Occipital lobe (tissue), 2 donors: ENCODE results near the gene NFASC. TPM values are rescaled to one million over a fixed set of nuclear protein-coding genes. Genes with fewer than 3 reads are reported as not detected.
A peak's percentile ranks its signal among the peaks of the same experiment; 100 is the strongest.

Experiments
- DNase-seq: peaks from one replicate; lab custom pipeline; 2025; lab: John Stamatoyannopoulos, UW
- total RNA-seq: library from RNA; depleted of rRNA; stranded (reverse); fragments of >200 nt; gene quantifications from one replicate; pipeline ENCODE4 v1.2.3, GENCODE V29; 2014

NFASC gene
- total RNA-seq, result 32.4 TPM

DNA sequence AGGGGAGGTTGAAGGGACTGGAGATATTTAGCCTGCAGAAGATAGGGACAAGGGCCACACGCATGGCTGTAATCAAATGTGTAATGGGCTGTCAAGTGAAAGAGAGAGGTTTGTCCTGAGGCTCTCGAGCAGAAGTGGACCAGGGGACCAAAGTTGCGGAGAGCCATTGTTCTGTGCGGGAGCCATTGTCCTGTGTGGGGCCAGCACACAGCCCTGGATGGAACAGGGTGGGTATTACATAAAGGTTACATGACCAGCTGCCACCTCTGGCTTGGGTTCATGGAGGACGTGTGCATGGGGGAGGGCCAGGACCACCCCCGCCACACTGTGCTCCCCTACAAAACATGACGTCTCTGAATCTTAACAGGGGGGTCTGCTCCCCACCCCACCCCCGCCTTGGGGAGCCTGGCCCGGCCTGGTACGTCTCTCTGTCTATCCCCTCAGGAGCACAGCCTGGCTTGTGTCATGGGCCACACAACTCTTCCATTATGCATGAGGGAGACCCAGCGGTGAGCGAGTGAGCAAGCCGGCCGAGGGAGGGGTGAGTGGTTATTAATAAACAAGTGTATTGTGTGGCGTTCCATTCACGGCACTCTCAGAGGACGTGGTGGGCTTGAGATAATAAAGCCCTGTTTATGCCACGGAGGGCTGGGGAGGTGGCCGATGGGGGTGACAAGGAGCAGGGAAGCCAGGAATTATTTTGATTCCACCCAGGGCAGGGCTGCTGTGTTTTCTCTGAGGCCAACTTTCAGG, at the start of gene NFASC:
Gene NFASC (plus strand): TSS at position 703 of the 753 bp plus-strand sequence. CDS start 73,454 bp downstream, outside the sequence.
- peak; percentile 74 for DNase-seq

DNA sequence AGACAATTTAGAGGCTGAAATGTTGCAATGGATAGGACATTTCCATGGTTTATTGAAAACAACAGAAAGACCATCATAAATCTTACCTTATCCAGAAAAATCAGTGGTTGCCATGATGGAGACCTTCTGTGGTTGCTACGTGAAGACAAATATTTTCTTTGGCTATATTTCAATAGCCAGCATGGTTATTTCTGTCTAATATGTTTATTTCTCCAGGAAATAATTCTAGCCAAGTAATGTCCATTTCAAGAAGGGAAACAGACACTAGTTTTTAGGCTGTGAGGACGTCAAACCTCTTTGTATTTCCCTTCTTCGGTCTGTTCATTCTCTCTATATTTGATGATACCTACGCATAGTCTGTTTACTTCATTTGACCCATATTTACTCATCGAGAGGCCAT, 49.2 kb upstream of the NFASC start:
- DNase-seq, result no peak

DNA sequence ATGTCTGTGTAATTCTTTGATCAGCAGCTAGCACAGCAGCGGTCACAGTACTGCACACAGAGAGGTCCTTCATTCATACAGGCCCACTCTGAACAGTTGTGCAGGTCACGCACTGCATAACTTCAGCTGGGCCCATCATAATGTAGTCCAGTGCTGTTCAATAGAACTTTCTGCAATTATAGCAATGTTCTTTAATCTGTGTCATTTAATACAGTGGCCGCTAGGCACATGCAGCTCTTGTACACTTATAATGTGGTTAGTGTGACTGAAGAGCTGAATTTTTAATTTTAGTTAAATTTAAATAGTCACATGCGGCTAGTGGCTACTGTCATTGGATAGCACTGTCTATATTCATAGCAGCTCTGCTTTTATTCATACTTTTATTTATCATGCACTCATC, 48.7 kb upstream of the NFASC start:
- no peak for DNase-seq

DNA sequence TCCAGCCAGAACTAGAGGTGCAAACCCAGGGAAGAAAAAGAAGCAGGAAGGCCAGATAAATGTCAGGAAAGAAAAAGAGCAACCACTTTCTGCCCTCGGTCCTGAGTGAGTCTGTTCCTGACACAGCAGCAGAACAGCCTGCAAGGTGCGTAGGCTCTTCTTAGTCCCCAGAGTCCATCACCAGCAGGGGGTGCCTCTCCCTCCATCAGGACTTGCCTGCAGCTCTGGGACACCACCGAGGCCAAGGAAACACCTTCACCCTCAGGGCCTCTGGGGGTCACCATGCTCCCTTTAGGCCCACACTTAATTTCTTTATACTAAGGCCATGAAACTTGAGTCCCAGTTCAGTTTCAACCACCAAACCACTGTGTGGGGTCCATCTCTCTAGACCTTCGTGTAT, 43.7 kb upstream of the NFASC start:
- DNase-seq, result no peak

DNA sequence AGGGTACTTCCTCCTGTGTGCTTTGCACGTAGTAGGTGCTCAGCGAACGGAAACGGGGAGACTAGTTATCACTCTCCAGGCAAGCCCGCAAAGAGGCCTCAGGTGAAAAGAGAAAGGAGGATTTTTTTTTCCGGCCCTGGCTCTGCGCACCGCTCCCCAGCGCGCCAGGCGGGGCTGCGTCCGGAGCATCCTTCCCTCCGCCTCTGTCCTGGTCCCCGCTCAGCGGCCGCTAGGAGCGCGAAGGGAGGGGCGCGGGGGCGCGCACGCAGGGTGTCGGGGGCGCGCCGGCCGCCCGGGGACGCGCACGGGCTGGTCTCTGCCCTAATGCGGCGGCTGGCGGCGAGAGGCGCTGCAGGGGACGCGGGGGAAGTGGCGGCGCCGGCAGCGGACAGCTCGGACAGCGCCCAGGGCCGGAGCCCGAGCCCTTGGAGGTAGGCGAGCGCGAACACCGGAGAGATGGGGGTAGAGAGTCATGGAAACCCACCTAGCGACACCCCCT, 42.3 kb upstream of the NFASC start:
- DNase-seq, result peak; percentile 85

DNA sequence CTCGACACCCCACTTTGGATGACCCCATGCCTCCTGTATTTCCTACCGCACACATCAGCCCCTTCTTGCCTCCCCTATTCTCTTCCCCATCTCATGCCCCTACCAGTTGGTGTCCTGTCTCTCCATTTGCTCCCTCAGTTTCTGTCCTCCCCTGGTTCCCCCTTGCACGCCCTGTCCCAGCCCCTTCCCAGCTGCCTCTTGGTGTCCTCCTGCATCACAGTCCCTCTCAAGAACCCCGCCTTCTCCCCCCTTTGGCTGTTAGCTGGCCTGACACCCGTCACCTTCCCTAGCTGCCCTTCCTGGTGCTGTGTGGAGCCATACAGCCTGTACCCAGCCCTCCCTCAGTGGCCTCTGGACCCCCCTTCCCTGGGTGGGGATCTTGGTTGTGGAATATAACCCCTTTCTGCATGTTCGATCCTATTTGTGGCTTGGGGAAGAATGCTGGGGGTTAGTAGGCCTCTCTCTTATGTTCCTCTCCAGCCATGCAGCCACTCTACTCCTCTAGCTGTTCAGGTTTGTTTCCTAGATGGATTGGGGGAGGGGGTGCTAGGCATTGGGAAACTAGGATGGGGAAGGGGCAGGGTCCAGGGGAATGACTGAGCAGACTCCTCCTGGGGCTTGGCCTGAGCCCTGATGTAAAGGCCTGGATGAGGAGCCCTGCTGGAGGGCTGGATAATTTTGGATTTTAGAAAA, 41.4 kb upstream of the NFASC start:
- DNase-seq, result no peak

DNA sequence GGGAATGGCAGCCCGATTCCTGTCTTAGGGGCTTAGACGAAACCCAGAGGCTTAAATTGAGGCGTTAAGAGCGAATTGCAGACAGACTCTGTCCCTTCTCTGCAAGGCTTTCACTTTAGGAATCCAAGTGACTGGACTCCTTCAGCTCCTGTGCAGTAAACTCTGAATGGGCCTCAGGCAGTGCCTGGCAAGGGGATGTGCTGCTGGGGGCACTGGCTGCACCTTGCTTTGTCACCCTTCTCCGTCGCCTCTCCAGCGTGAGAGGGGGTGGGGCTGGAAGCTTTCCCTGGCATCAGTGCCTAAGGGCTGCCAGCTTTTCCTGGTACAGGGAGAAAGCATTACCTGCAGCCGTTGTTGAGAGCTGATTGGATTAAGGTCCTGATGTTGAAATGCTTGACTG, 39.9 kb upstream of the NFASC start:
- DNase-seq, result no peak

DNA sequence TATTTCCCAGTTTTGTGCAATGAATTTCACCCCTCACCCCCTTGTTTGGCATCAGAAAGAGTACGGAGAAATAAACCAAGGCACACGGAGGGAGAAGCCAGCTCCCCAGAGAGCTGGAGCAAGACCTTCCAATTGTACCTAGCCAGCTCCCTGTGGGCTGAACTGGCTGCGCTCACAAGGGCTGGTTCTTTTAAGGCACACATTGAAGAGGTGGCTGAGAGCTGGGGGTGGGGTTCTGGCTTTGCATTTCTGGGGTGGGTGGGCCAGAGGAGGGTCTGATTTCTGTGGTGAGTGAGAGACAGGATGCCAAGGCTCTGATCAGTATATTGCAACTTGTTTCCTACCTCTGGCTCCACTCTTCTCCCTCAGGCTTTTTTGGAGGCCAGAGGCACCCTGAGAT, 39.5 kb upstream of the NFASC start:
- DNase-seq, result no peak

DNA sequence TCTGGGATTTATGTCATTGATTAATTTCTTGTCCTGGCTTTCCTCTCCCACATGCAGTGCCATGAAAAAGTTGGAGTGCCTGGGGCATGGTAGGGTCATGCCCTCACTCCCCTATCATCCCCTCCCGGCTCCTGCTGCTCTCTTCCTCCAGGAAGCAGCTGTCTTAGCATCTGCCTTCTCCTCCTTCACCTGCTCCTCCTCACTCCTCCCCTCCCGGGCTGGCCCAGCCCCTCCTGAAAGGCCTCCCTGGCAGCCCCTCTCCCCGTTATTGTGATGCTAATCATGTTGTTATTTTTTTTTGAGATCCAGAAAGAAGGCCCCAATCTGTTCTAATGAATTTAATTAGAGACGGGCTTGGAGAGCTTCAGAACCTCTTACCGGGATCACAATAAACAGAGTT, 36.3 kb upstream of the NFASC start:
- no peak for DNase-seq

DNA sequence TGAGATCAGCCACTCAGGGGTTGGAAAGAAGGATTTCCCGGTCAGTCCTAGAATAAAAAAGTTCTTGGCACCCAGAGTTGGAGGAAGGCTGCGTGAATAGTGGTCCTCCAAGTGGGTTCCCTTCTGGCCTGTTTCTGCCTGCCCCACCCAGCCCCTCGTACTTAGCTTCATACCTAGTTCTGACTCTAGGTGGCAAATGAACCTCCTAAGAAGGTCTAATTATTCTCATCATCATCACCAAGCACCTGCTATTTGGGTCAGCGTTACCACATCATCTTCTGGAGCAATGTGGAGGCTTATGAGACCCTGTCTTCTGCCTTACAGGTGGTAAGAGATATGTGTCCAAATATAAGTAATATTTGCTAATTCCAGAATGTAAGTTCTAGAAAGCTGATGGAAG, 35.9 kb upstream of the NFASC start:
- DNase-seq, result no peak

DNA sequence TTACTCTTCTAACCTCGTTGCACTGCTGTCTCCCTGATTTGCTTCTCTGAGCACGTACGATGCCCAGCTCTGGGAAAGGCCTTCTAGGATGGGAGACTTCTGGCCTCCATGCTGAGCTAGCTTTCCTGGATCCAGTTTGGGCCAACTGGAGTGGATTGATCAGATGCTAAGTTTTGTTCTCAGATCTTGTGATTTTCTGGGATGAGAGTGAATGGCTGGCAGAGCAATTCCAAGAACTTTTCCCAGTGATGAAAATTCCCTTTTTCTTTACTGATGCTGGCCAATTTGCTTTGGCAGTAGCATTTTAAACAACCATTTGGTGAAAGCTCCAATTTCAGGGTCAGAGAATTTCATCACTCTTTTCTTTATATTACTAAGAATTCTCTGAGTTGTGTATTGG, 34.9 kb upstream of the NFASC start:
- DNase-seq, result no peak

DNA sequence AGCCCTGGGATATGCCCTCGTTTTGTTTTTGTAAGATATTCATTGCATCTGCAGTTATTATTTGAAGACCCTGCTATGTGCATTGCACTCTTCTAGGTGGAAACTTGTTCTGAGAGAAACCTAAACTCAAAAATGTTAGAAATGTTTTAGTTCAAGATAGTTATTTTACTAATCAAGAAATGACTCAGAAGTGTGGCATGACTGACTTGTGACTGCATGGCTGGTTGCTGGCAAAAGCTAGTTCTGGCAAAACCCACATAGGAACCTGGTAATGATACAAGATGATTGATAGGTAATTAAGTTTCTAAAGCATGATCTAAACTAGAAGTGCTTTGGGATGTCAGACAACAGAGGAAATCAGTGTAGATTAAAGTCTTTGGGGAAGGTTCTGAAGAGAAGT, 33.8 kb upstream of the NFASC start:
- DNase-seq, result no peak

DNA sequence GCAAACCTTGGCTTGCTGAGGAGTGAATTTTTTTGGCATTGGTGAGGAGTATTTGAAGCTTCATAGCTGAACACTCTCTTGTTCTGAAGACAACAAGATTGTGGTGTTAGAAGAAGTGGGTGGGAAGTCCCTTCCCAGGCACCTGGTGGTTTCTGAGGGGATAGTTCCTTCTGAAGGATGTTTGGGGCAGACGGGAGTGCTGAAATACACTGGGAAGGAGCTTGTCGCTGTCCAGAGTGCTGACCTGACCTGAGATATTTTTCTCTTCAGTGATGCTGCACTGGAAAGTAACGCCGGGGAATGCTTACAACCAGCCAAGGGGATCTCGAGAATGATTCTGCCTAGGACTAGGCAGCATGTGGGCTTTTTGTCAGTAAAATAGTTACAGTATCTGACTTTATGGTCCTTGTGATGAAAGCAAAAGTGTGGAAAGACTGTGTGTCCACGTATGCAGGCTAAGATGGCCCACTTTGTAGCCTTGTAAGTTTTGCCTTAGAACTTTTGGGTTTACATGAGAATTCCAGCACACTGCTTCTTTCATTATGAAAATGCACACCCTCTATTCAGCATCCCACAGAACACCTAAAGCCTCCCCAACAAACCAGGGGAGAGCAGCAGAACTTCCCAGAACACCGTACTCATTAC, 33.1 kb upstream of the NFASC start:
- no peak for DNase-seq

DNA sequence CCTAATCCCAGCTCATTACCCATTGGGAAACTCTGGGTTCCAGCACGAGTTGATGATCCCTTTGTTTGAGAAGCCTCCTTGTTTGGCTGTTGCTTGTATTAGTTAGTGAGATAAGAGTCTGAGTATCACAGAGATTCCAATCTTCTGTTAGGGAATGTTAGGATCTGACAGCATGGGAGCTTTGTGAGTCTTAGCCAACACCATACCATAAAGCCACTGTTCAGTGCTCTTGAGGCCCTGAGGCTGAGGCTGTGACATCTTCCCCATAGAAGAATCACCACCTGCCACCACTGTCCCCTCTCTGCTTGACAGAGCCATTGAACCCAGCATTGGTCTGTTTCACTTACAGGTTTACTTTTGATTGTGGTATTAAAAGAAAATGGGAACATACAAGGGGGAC, 29.3 kb upstream of the NFASC start:
- DNase-seq, result no peak

DNA sequence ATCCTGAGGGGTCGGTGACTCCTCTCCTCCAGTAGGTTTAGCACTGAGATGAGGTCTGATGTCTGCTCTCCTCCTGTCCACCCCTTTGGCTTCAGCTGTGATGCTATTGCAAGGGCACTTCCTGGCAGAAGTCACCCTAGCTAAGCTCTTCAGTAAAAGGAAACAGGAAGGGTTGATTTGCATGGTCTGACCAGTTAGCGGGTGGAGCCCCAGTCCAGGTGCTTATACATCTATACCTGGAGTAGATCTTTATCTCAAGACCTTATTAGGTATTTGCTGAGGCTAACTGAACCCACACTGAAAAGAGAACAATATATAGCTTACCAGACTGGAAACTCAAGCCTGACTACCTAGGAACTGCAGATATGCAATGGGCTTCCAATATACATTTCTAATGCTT, 28.9 kb upstream of the NFASC start:
- DNase-seq, result no peak

DNA sequence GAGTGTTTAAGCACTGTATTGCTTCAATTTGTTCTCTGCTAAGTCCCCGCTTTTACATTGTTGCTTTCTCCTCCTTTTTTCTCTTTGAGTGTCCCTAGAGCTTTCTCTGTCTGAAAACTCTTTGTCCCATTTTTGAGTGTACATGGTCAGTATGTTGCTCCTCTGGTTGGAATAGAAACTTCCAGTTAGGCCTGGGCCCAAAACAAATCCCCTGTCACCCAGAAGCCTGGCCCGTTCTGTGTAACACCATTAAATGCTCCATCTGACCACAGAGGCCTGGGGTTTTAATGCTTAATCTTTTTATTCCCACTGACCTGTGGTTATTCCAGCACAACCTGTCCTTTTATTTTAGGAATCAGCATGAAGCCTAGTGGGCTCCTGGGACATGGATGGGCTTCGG, 28.3 kb upstream of the NFASC start:
- no peak for DNase-seq

DNA sequence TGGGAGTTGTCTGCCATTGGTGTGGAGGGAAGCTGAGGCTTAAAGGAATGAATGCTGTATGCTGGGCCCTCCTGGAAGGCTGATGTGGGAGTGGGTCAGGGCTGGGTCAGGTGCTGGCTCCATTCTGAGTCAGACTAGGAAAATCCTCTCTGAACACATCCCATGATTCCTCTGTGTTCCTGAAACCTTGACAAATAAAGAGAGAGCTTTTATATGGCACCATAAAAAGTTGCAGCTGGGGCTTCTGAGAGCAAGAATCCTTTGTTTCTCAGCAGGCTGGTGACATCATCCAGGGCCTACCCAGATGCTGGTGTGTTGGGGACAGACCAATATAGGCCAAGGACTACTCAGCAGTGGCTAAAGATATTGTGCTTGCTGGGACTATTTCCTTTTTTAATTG, 27.8 kb upstream of the NFASC start:
- DNase-seq, result peak; percentile 35

DNA sequence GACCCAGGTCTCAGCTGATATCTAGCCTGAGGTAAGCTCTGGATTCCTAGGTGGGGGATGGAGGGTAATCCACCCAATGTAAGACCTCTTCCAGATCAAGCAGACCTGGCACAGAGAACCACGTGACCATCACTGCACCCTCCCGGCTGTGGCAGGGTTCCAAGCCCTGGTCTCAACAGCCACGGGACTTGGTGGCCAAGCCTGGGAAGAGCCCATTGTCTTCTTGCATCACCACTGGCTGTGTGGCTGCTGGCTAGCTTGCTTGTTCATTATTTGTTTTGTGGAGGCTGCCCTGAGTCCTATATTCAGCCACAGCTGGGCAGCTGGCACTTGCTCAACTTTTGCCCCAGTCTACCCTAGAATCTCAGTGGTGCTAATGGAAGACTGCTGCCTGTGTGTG, 24.1 kb upstream of the NFASC start:
- DNase-seq, result peak; percentile 78

DNA sequence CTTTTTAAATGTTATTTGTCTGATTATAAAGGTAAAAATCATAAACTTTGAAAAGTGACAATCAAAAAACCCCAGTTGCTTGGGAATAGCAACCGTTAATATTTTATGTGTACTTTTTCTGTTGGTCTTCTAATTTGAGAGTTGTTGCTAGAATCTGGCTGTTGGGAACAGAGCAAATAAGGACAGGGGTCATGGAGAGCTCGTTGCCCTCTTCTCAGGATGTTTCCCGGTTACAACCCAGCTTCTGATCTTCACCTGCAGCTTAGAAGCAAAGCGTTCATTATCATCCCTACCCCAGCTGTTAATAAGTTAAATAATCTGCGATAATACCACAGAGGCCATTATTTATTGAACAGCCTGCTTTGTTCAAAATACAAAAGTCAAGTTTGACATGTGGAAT, 22.1 kb upstream of the NFASC start:
- no peak for DNase-seq

DNA sequence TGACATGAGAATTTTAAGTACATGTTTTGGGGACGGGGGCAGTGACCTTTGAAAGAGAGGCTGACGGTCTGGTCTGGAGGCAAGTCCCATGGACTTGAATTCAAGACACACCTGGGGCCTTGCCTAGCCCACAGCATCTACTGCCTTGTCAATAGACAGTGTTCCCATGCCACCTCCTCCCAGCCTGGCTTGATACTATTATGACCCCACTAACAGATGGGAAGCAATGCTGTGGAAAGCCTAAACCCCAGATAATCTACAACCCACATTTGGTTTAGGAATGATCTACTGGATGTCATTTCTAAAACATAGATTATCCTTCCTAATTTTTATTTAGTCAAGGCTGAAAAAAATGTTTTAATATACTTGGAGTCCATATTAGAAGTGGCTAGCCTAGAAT, 17.8 kb upstream of the NFASC start:
- DNase-seq, result no peak

DNA sequence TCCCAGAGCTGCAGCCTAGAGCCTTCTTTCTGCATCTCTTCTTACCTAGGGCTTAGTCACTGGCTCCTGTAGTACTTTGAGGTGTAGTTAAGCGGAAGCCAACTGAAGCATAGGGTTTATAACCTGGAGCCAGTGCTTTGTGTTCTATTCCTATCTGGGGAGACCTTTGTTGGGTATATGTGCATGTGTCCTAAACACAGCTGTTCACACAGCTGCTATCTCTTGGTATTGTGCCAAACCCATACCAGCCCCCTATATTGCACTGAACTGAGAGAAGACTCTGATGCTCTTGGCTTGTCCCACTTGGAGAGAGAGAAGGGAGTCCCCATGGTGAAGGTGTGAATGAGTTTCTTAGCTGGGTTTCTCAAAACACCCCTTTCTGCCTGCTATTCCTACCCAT, 17.2 kb upstream of the NFASC start:
- no peak for DNase-seq

DNA sequence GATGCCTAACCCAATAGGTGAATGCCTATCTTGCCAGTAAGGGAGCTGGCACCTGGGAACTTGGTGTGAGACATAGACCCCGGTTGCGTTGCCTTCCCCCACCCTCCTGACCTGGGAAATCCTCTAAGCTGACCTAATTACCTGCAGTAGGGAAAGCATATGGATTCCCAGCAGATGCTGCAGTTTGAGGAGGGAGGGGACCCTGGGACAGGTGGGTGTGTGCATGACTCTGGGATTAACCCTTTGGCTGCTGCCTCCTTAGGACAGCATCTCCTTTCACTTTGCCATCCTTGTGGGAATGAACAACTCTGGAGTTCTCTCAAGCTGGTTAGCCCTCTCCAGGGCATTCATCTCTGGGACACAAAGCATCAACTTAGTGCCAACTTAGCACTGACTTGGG, 16.4 kb upstream of the NFASC start:
- no peak for DNase-seq

DNA sequence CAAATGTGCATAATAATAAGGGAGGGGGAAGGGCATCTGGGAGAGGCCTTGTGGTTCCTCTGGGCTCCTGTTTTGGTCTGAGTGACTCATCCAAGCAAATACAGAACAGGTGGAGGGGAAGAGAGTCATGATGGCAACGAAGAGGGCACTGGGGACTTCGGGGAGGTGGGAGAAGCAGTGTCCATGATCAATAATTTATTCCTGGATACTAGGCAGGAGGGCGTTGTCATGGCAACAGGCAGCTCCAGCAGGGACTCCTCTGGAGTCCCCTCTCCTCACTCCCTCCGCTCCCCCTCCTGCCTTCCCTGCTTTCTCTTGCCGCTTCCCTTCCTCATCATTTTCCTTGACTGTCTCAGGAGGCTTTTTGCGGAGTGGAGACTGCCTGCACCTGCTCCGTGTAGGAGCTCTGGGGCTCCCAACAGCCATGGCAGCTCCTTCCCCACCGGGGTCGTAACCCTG, 12.3 kb upstream of the NFASC start:
- DNase-seq, result no peak
